Occipital lobe (tissue), 2 donors: Measurements from ENCODE around the gene REC114. TPM values are rescaled to one million over a fixed set of nuclear protein-coding genes. Genes with fewer than 3 reads are reported as not detected.
"Not testable (repeated sequence)": the region's sequence is repeated elsewhere in the genome, so short reads cannot be mapped to it uniquely, and the experiment has no call there.

Source experiments
- DNase-seq: peaks from one replicate; lab custom pipeline; 2025; lab: John Stamatoyannopoulos, UW
- total RNA-seq: library from RNA; depleted of rRNA; stranded (reverse); fragments of >200 nt; gene quantifications from one replicate; pipeline ENCODE4 v1.2.3, GENCODE V29; 2014

Gene REC114, protein sequence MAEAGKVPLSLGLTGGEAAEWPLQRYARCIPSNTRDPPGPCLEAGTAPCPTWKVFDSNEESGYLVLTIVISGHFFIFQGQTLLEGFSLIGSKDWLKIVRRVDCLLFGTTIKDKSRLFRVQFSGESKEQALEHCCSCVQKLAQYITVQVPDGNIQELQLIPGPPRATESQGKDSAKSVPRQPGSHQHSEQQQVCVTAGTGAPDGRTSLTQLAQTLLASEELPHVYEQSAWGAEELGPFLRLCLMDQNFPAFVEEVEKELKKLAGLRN
- not detected for total RNA-seq

DNA sequence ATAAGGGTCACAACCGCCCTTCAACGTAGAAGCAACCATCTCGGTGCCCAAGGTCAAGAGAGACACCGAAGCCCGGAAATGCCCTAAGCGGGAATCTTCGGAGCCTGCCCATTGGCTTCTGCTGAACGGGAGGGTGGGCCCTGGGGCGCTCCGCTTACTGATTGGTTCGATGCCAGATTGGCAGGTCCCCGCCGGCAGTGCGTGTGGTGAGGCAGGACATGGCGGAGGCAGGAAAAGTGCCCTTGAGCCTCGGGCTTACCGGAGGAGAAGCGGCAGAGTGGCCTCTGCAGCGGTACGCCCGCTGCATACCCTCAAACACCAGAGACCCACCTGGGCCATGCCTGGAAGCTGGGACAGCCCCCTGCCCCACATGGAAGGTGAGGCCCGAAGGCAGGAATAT is at the start of gene REC114:
REC114 (plus strand) TSS at position 197 of the 400 bp plus-strand sequence; CDS start at position 219, 22 bp downstream.
- no peak for DNase-seq

DNA sequence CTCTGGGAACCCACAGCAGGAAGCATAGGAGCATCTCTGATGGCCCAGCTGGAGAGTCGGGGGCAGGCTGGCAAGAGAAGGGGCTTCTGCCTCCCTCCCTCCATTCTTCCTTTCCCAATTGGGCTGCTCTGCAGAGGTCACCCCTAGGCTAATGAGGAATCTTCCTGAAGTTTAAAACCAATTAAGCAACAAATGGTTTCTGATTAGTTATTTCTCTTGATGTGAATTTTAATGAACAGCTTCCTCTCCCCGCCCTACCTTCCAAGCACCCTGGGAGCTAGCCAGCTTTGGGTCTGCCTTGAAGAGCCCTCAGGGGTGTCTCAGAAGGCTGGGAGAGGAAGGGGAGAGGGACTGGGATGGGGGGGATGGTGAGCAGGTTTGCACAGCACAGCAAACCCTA is 49.6 kb upstream of the REC114 start:
- DNase-seq = no peak

DNA sequence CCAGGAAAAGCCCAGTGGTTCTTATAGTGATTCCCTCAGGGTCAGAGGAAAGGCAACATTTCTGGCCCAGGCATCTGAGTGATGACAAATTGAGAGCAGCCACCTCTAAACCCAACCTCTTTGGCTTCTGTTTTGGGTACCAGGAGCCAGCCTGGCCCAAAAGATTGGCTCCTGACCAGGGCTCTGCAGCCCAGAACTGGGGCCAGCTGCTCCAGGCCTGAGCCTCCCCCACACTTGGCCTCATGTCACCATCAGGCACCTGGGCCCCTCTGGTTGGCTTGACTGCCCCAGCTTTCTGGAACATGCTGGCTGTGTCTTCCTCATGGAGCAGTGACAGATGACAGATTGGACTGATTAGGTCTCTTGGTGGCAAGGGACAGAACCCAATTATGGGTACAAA is 48.2 kb upstream of the REC114 start:
- no peak for DNase-seq

DNA sequence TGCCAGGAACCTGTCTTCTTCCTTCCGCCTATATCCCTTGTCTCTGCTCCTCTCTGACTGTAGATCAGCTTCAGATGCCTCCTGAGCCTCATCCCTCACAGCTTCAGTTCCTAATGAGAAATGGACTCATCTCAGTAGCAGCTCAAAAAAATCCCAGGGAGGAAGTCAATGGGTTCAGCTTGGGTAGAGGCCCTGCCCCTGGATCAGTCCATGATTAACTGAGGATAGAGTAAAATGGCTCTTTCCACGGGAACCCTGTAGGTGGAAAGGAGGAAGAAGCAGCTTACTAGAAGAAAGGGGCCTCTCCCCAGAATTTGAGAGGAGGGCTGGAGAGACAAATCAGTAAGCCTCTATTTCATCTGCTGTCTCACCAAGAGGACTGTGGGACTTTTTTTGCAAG is 47.3 kb upstream of the REC114 start:
- no peak for DNase-seq

DNA sequence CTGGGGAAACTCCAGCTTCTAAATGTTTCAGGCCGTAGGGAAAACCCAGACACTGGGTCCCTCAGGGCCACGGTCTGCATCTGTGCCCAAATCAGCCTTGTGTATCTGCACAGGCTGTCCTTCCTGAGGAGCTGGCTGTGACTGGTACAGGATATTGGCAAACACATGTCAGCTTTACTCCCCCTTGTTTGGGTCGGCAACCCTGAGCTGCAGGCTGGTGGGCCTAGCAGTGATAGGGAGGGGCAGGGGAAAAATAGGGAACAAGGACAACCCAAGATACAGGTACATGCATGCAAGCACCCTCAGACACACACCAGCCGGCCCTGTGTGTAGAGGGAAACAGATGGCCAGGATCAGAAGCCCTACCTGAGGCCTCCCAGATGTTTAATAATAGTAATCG is 45.5 kb upstream of the REC114 start:
- DNase-seq = no peak

DNA sequence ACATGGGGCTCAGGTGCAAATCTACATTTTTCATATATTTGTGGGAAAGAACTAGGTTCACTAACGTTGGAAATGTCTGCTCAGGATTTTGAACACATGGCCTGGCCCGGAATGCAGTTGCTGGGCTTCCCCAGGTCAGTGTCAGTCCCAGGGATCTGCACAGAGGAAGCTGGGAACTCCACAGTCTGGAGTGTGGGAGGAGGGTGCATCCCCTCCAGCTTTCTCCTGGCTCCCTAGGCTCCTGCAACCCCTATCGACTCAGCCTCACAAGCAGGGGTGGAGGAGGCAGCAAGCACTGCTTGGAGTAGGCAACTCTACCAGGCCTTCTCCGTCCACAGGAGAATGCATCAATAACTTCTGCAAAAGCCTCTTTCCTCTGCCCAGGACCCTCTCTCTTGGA is 44.1 kb upstream of the REC114 start:
- no peak for DNase-seq

DNA sequence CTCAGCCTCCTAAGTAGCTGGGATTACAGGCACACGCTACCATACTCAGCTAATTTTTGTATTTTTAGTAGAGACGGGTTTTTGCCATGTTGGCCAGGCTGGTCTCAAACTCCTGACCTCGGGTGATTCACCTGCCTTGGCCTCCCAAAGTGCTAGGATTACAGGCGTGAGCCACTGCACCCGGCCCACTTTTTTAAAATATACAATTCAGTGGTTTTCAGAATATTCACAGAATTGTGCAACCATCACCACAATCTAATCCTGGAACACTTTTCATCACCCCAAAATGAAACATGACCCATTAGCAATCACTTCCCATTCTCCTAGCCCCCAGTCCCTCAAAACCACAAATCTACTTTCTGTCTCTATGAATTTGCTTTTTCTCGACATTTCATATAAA is 42.7 kb upstream of the REC114 start:
- DNase-seq = not testable (repeated sequence)

DNA sequence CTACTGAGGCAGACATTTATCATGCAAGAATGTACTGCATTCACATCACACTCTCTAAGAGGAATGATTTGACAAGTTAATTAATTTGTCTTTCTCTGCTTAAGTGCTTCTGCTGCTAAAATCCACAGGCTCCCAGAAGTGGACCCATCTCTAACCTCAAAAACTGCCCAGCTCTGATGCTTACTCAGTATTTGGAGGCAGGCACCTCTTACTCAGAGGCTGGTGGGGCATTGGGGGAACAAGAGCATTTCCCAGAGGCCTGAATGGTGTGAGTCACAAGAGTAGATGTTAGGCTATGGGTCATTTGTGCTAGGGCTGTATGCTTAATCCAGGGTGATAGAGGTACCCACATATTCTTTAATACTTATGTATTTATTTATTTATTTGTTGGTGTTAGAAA is 39.8 kb upstream of the REC114 start:
- no peak for DNase-seq

DNA sequence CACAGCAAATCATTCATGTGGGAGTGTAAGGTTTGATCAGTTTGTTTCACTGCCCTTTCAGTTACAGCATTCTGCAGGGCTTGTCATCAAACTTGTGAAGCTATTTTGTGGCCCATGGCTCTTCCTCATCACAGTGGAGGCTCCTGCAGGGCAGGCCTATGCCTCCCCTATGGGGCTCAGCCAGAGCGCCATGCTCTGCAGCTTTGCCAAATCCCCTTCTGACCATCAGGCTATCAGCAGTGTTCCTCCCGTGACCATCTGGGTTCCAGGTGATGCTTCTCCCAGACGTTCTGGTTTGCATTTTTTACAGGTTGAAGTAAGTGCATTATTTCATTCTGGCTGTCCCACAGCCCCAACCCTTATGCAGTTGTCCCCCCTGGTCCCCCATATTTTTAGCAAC is 28.1 kb upstream of the REC114 start:
- no peak for DNase-seq

DNA sequence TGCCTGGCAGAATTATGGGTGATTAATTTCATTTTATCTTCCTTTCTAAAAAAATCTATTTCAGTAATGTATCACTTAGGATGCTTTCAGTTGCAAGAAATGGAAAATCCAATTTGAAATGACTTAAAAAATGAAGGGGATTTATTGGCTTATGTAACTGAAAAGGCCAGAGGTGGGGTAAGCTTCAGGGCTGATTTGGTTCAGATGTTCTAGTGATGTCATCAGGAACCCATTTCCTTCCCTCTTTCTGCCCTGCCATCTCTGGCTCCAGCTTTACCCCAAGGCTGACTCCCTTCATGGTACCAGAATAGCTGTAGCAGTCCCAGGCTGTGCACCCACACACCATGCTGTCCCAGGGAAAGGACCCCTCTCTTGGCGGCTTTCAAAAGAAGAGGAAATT is 18.5 kb upstream of the REC114 start:
- no peak for DNase-seq

DNA sequence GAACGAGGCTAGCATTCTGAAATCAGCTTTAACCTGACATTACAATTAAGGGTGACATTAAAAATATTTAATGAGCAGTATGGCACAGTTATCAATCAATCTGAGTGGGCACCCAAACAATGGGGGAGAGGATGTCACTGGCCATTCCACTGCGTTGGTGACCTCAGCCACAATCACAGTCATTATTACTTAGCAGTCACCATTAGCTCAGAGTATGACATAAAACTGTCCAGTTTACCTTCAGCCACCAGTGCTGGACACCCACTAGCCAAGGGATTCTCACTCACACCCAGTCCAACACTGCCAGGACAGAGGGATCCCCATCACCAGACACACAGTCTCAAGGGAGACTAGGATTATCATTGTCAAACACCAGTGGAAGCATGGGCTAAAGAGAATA is 17.5 kb upstream of the REC114 start:
- DNase-seq = no peak

DNA sequence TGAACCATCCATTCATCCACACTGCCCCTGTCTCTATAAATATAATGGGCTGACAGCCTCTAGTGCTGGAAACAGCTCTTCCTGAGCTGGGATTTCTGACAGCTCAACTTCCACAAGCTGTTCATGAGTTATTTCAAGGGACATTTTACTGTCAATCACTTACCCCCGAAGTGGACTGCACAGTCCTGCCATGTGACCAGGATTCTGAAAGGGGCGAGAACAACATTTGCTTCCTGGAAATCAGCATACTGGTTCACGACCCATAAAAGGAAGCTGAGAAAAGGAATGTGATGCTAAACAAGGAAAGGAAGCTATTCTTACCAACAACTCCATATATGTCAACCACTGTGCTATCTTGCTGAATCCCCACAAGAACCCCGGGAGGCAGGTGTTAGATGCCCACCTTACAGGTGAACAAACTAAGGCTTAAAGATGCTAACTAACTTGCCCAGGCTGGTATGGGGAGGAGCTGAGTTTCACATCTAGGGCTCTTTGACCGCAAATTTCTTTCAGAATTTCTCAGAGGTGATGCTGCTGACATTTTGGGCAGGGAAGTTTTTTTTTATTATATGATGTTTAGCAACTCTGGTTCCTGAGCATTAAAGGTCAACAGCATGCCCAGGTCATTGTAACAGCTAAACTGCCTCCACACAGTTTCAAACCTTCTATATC is 16.5 kb upstream of the REC114 start:
- DNase-seq = no peak

DNA sequence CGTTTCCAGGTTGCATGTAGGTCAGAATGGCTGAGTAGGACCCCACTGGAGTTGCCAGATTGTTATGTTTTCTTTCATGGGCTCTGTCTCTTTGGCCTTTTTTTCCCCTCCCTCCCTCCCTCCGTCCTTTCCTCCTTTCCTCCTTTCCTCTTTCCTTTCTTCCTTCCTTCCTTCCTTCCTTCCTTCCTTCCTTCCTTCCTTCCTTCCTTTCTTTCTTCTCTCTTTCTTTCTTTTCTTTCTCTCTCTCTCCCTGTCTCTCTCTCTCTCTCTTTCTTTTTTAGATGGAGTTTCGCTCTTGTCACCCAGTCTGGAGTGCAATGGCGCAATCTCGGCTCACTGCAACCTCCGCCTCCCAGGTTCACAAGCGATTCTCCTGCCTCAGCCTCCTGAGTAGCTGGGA is 11.6 kb upstream of the REC114 start:
- DNase-seq = not testable (repeated sequence)

DNA sequence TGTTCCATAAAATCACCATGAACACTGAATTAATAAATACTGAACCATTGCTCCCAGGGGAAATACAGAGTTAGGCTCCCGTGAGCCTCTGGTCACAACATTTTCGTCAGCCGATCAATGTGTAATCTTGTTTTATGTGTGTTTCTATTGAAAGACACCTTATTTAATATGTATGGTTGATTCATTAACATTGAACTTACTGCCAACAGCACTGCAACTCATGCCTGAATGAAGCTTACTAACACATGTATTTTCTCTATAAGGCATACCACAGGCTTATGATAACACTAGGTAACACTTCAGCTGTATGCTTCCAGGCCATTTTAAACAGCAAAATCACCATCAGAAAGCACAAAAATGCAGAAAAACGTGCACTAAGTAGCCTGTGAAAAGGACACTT is 9.1 kb upstream of the REC114 start:
- no peak for DNase-seq

DNA sequence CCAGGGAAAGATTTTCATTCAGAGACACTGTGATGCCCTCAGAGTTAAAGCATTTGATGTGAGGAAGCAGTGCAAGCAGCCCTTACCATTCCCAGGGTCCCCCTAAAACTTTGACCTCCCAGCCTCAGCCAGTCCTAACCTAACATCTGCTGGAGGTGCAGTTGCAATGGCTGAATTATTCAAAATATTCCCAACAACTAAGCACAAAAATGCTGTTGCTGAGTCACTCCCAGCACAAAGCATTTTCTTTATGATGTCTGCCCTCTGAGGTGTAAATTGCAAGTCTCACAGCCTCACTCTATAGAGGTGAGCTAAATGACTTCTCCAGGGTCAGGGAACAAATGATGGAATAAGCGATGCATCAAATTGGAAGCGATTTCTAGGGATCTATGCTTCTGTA is 6.4 kb upstream of the REC114 start:
- no peak for DNase-seq

DNA sequence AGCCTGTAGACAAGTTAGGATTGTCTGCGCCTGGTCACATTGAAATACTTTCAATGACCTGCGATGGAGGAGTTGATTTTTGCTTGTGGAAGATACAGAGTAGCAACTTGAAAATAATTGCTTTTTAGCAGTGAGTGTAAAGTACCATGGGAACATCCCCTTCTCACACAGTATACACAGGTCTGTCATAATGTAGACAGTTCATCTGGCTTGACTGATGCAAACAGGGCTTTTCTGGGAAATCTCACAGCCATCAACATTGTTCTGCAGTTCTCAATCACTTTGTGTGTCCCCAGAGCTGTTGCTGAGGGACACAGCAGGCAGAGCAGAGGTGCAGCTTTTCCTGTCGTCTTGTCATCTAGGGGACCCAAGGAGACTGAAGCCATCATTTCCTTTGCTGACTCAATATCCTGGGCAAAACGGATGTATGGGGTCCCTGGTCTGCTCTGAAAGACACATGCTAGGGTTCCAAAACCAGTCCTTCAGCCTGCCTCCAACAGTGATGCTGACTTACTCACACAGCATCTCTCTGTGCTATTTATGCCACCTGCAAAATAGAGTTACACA is 5.3 kb upstream of the REC114 start:
- no peak for DNase-seq

DNA sequence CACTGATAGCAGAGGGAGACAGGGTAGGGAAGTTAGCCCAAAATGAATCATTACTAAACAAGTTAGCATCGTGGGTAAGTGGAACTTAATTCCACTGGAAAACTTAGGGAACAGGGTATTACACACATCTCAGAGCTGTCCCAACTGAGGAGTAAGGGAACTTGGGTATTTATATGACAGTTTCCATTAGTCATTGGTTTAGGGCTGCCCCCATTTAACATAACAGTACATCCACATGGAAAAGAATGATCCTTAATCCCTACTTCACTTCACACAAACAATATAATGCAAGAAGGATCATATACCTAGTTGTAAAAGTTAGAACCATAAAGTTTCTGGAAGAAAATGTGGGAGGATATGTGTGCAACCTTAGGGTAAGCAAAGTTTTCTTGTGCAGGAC is 4.3 kb upstream of the REC114 start:
- no peak for DNase-seq

DNA sequence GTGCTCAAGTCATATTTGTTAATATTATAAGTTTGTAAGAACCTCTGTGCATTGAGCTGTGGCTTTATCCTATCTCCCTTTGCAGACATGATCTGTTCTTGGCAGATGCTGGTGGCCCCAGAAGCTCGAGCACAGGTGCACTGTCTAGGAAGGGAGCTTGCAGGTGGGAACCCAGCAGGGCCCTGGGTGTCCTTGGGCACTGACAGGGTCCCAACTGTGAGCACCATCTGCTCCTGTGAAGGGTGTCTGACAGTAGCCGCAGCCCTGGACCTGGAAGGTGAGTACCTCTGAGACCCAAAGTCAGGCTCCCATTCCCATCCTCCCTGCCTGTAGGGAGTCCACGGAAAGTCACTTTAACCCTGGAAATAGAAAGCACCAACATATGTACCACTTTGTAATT is 2.4 kb upstream of the REC114 start:
- DNase-seq = no peak

DNA sequence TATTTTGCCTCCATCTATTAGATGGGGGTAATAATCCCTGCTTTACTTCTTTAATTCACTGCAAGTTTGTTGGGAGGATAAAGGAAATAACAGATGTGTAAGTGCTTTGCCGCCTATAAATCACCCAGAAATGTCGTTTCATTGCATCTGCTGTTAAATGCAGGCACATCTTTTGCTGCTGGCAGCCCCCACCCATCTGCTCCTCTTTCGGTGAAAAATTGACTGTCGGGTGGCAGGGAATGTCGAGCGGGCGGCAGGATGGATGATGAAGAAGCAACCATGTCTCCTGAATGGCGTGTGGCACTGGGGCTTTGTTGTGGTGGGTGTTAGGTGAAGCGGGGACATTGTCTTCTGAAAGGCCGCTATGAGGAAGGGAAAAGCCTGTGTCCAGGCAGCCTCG is 543 bp upstream of the REC114 start:
- DNase-seq = no peak

DNA sequence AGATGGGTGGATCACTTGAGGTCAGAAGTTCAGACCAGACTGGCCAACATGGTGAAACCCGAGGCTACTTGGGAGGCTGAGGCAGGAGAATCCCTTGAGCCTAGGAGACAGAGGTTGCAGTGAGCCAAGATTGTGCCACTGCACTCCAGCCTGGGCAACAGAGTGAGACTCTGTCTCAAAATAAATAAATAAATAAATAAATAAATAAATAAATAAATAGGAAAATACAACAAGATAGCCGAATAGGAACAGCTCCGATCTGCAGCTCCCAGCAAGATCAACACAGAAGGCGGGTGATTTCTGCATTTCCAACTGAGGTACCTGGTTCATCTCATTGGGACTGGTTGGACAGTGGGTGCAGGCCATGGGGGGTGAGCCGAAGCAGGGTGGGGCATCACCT is 4.5 kb downstream of the REC114 start:
- not testable (repeated sequence) for DNase-seq

DNA sequence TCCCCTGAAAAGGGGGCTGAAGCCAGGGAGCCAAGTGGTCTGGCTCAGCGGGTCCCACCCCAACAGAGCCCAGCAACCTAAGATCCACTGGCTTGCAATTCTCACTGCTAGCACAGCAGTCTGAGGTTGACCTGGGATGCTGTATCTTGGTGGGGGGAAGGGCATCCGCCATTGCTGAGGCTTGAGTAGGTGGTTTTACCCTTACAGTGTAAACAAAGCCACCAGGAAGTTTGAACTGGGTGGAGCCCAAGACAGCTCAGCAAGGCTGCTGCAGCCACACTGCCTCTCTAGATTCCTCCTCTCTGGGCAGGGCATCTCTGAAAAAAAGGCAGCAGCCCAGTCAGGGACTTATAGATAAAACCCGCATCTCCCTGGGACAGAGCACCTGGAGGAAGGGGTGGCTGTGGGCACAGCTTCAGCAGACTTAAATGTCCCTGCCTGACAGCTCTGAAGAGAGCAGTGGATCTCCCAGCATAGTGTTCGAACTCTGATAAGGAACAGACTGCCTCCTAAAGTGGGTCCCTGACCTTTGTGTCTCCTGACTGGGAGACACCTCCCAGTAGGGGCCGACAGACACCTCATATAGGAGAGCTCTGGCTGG is 5.3 kb downstream of the REC114 start:
- not testable (repeated sequence) for DNase-seq

DNA sequence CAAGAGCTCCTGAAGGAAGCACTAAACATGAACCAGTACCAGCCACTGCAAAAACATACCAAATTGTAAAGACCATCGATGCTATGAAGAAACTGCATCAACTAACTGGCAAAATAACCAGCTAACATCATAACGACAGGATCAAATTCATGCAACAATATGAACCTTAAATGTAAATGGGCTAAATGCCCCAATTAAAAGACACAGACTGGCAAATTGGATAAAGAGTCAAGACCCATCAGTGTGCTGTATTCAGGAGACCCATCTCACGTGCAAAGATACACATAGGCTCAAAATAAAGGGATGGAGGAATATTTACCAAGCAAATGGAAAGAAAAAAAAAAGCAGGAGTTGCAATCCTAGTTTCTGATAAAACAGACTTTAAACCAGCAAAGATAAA is 7.0 kb downstream of the REC114 start:
- DNase-seq = not testable (repeated sequence)

DNA sequence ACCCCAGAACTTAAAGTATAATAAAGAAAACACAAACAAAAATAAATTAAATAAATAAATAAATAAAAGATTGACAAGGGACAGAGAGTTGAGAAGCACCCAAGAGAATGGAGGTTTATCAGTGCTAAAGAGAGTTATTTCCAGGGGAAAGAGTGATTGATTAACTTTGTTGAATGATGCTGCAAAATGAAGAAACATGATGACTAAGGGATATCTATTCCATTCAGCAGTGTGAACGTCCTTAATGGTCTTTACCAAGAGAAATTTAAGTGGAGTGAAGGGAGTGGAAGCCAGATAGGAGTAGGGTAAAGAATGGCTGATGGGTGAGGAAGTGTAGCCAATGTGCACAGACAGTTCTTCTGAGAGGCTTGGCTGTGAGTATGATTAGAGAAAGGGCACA is 11.1 kb downstream of the REC114 start:
- DNase-seq = no peak
